Heart left ventricle (tissue), 13 donors: Measurements from ENCODE around the gene GOLGA3.

Experiments
- CTCF ChIP-seq, 12 donors: fragments of 200-600 bp; sonication (generic) in 4 of 12; IDR thresholded peaks; one replicate each; pipeline versions ENCODE4 v1.5.0 to v1.8.0; 2018 to 2022; ENCODE audit warnings: antibody characterized with exemption in 12 of 12, mild to moderate bottlenecking in 5 of 12
- POLR2A ChIP-seq, 2 donors: fragments of 450-650 bp; IDR thresholded peaks; one replicate each; pipeline ENCODE4 v1.6.1; 2017; ENCODE audit warnings: antibody characterized with exemption in 2 of 2, mild to moderate bottlenecking in 2 of 2, moderate library complexity in 2 of 2
- donor health status: ischemic (EF 13 %, LVEDD 7.1; RV severe dilation, severe dysfunction).
- donor health status: DM: no; HTN: yes; CAD: no.
- donor health status: DM: no; HTN: no; CAD: no.
- donor health status: ischemic (EF 25% LVEDD 6.9; RV normal size, moderate dysfunction).
- donor health status: ischemic (EF 25% LVEDD 5.7; RV mildly dilated, moderate dysfunction).
- donor health status: ischemic (EF 35%, LVEDD 5.7; RV mildly dilated, moderate dysfunction).
- donor health status: nonischemic (EF 11% LVEDD 7.7; RV severe dilation, severe dysfunction).
- donor health status: DM: yes; HTN: yes; CAD: no.
- donor health status: PGD.
- donor health status: ischemic (EF 29% LVEDD 5.4; RV normal size, mild dysfunction).
- donor health status: nonischemic (EF 23%, LVEDD 6.1; RV moderate dilation, normal function).

GRCh38 chr12:132866251-132866828, 37.7 kb upstream of the GOLGA3 start:
- no peak for TF ChIP-seq POLR2A (IDR thresholded peaks at IDR 0.05)
- no peak for TF ChIP-seq CTCF (IDR thresholded peaks at IDR 0.05)
